Measurements from ENCODE around the gene OR4D2. TPM values are rescaled to one million over a fixed set of nuclear protein-coding genes. Genes with fewer than 3 reads are reported as not detected.

The OR4D2 gene
- total RNA-seq, 1 experiment from 2014 or later: not detected

DNA sequence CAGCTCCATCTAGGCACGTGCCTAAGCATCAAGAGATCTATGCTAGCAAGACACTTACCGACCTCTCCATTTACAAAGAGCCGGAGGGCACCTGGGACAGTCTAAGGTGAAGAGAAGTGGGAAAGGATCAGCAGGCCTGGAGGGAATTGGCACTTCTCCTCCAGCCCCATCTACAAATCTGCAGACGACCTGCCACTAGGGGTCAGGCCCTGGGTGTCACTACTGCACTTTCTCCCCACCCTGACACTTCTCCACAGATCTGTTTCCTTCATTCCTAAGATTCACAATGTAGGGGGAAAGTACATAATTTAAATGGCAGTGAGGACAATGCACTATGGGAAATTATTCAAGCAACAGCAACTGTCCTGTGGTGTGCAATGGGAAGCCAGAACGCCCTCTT, 44.1 kb downstream of the OR4D2 start:
- Histone ChIP-seq H3K4me3 (ENCODE audit: insufficient read depth, low read depth, low read length) (no peak overlapping the region), H3K27me3 (ENCODE audit: control insufficient read depth, insufficient read depth, low read length) (no peaks in the 10 kb centered on the region), H3K36me3 (replicated peaks; ENCODE audit: control insufficient read depth, insufficient read depth, low read length) (peaks cover 12% of the 10 kb centered on the region)
- peak; percentile 46 for DNase-seq

DNA sequence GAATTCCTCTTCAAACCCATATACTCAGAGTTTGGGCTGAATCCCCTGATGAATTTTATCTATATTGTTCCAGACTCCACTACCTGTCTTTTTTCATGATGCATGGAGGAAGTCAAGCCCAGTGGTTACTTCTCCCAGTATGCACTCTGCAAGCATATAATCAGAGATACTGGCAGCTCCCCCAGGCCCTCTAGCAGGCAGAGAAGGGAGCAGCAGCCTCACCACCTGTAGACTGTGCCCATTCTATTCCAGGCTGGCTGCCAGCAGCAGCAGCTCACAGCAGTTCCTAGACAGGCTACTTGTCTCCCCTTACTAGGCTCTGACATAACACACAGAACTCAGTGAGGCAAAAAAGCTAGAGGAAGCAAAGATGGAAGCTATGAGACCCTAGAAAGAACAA, 48.9 kb downstream of the OR4D2 start:
- Histone ChIP-seq H3K36me3 (replicated peaks; ENCODE audit: control insufficient read depth, insufficient read depth, low read length) (peaks cover 5% of the 10 kb centered on the region), H3K4me3 (ENCODE audit: insufficient read depth, low read depth, low read length) (no peak overlapping the region), H3K27me3 (ENCODE audit: control insufficient read depth, insufficient read depth, low read length) (peaks cover 3% of the 10 kb centered on the region; the same call in 1 of the 2 replicates)
- DNase-seq: no peak

DNA sequence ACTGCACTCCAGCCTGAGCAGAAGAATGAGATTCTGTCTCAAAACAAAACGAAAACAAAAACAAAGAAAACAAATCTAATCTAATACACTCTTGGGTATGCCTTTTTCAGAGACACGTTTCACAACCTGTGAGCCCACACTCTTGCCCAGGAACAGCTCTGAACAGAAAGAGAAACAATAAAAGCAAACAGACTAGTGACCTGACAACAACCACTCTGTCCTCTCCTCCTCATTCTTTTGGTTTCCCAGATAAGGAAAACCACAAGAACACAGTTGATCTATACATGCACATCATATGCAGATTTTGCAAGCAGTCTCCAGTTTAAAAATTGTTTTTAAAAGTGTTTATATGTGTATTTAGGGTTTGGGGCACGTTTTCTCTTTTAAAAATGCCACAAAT, 51.0 kb downstream of the OR4D2 start:
- H3K27me3 ChIP-seq (ENCODE audit: control insufficient read depth, insufficient read depth, low read length): peaks cover 3% of the 10 kb centered on the region; the same call in 1 of the 2 replicates
- H3K36me3 ChIP-seq (replicated peaks; ENCODE audit: control insufficient read depth, insufficient read depth, low read length): peaks cover 4% of the 10 kb centered on the region
- no peak for DNase-seq
- no peak overlapping the region for H3K4me3 ChIP-seq (ENCODE audit: insufficient read depth, low read depth, low read length)

DNA sequence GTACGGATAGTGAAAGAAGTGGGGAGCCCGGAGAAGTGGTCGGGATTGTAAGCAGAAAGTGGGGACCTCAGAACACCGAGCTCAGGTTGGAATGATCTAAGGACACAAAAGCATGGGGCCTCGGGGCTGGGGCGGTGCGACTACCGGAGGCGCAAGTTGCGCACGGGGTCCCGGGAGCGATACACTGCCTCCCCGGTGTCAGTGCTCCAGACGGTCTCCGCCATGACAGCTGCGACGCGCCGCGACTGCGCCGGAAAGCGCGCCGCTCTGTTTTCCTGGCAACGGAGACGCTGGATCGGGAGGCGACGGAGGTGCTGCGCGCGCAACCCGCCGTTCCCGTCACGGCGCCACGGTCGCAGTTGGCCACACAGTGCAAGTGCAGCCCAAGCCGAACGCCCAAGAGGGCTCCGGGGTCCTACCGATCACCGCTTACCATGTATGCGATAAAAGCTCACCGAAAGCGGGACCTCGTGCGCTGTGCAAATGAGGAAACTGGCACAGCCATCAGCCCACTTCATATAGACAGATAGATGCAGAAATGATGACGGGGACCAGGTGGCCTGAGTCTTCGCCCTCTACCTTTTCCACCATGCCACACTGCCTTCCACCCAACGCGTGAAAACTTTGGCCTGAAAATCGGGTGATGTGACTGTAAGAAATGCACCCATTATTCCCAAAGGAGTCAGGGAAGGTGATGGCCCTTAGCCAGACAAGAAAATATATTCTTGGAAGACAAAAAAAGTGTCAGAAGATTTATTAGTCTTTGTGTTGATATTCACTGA, 52.4 kb downstream of the OR4D2 start, which contains the start of gene MKS1:
MKS1 (minus strand) TSS at position 249 of the 782 bp plus-strand sequence; CDS start at position 224, 25 bp downstream.
- Histone ChIP-seq H3K4me3 (ENCODE audit: insufficient read depth, low read depth, low read length) (peak within 1 kb of the TSS; percentile 82), H3K36me3 (replicated peaks; ENCODE audit: control insufficient read depth, insufficient read depth, low read length) (peaks cover 1% of the 10 kb centered on the region), H3K27me3 (ENCODE audit: control insufficient read depth, insufficient read depth, low read length) (peaks cover 3% of the 10 kb centered on the region; the same call in 1 of the 2 replicates)
- DNase-seq: peak; percentile 99

DNA sequence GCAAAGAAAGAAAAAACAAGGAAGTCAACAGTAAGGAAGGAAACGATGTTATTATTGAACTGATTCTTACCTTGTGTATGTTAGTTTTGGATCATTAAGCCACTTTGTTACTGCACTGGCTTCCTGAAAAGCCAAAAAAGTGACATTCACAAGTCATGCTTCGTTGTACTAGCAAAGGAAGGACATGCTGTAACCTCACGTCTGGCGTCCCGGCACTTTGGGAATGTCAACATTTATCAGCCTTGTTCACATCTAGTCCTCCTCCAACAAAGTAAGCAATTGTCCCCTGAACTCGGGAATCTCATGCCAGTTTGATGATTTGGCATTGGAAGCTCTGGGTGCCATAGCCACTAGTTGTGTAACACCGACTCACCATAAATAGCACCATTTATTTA, 53.0 kb downstream of the OR4D2 start:
- Histone ChIP-seq H3K4me3 (ENCODE audit: insufficient read depth, low read depth, low read length) (no peak overlapping the region; the same call in 1 of the 2 replicates), H3K27me3 (ENCODE audit: control insufficient read depth, insufficient read depth, low read length) (peaks cover 3% of the 10 kb centered on the region; the same call in 1 of the 2 replicates), H3K36me3 (replicated peaks; ENCODE audit: control insufficient read depth, insufficient read depth, low read length) (no peaks in the 10 kb centered on the region; the same call in none of the 2 replicates)
- DNase-seq: no peak

Other genes starting within 250 kb of the OR4D2 start
- gene CUEDC1, start 211.6 kb upstream of the OR4D2 start, total RNA-seq (2014; rRNA removed; shearing (Covaris generic)): 8.1 and 13.9 TPM in 2 replicates
- 48.2 and 66.1 TPM in 2 replicates for gene VEZF1, start 178.7 kb upstream of the OR4D2 start, total RNA-seq (2014; rRNA removed; shearing (Covaris generic))
- gene SRSF1, start 159.7 kb upstream of the OR4D2 start, total RNA-seq (2014; rRNA removed; shearing (Covaris generic)): 326 and 341 TPM in 2 replicates
- gene DYNLL2, start 83.6 kb upstream of the OR4D2 start, total RNA-seq (2014; rRNA removed; shearing (Covaris generic)): 10.2 and 10.5 TPM in 2 replicates
- 0.03 and 0.22 TPM in 2 replicates for gene OR4D1, start 18.6 kb upstream of the OR4D2 start, total RNA-seq (2014; rRNA removed; shearing (Covaris generic))
- gene EPX, start 25.7 kb downstream of the OR4D2 start, total RNA-seq (2014; rRNA removed; shearing (Covaris generic)): not detected in 2 replicates
- 26.8 and 28.3 TPM in 2 replicates for gene MKS1, start 52.3 kb downstream of the OR4D2 start, total RNA-seq (2014; rRNA removed; shearing (Covaris generic))
- gene LPO, start 71.6 kb downstream of the OR4D2 start, total RNA-seq (2014; rRNA removed; shearing (Covaris generic)): not detected in 2 replicates
- not detected in 2 replicates for gene MPO, start 114.0 kb downstream of the OR4D2 start, total RNA-seq (2014; rRNA removed; shearing (Covaris generic))
- 4.2 and 11.6 TPM in 2 replicates for gene TSPOAP1, start 161.8 kb downstream of the OR4D2 start, total RNA-seq (2014; rRNA removed; shearing (Covaris generic))
- 88.8 and 91.6 TPM in 2 replicates for gene SUPT4H1, start 185.2 kb downstream of the OR4D2 start, total RNA-seq (2014; rRNA removed; shearing (Covaris generic))

Data from H7 (cell line).